IPS-18c (cell line): ENCODE measurements around the gene UTRN.

ENCODE experiments used
- H3K4me3 ChIP-seq: 2 replicates; pipeline ENCODE4 v1.7.0; 2013; ENCODE audit warnings: low read depth, mild to moderate bottlenecking, low read length, moderate library complexity; ENCODE audit not compliant: insufficient read depth
- H3K9me3 ChIP-seq: one replicate; pipeline ENCODE4 v1.6.1; 2013; ENCODE audit warnings: mild to moderate bottlenecking, low read length, moderate library complexity; ENCODE audit not compliant: control insufficient read depth, insufficient read depth

UTRN gene

GRCh38 chr6:144277605-144278227 lies 7.4 kb upstream of the UTRN start:
- H3K9me3 ChIP-seq: peaks cover 2% of the 10 kb centered on the region
- H3K4me3 ChIP-seq: no peak overlapping the region

GRCh38 chr6:144278659-144279314 lies 6.3 kb upstream of the UTRN start:
- peaks cover 2% of the 10 kb centered on the region for H3K9me3 ChIP-seq
- H3K4me3 ChIP-seq: no peak overlapping the region

- Histone ChIP-seq H3K4me3 (no peak overlapping the region), H3K9me3 (peaks cover 2% of the 10 kb centered on the region)
Measured at GRCh38 chr6:144279484-144280150, 5.5 kb upstream of the UTRN start.

GRCh38 chr6:144283646-144284477 lies 1.3 kb upstream of the UTRN start:
- peak overlapping the region; percentile 88 for H3K4me3 ChIP-seq

GRCh38 chr6:144284478-144284782 lies 705 bp upstream of the UTRN start:
- H3K4me3 ChIP-seq: peak overlapping the region; percentile 88
- H3K9me3 ChIP-seq: no peaks in the 10 kb centered on the region

More at GRCh38 chr6:144283646-144284477, 1.3 kb upstream of the UTRN start:
- H3K9me3 ChIP-seq: no peaks in the 10 kb centered on the region

GRCh38 chr6:144285548-144285797 lies 338 bp downstream of the UTRN start:
- H3K4me3 ChIP-seq: peak overlapping the region; percentile 88
- no peaks in the 10 kb centered on the region for H3K9me3 ChIP-seq

GRCh38 chr6:144285798-144286502 lies 815 bp downstream of the UTRN start:
- Histone ChIP-seq H3K4me3 (peak overlapping the region; percentile 88), H3K9me3 (no peaks in the 10 kb centered on the region)

- H3K4me3 ChIP-seq: peak overlapping the region; percentile 88
- no peaks in the 10 kb centered on the region for H3K9me3 ChIP-seq
Measured at GRCh38 chr6:144286503-144287393, 1.6 kb downstream of the UTRN start.

GRCh38 chr6:144289006-144289405 lies 3.9 kb downstream of the UTRN start:
- no peak overlapping the region for H3K4me3 ChIP-seq
- no peaks in the 10 kb centered on the region for H3K9me3 ChIP-seq

GRCh38 chr6:144292372-144292771 lies 7.2 kb downstream of the UTRN start:
- H3K9me3 ChIP-seq: no peaks in the 10 kb centered on the region
- H3K4me3 ChIP-seq: no peak overlapping the region

- Histone ChIP-seq H3K9me3 (no peaks in the 10 kb centered on the region), H3K4me3 (no peak overlapping the region)
Measured at GRCh38 chr6:144294016-144294415, 8.9 kb downstream of the UTRN start.

- Histone ChIP-seq H3K4me3 (no peak overlapping the region), H3K9me3 (no peaks in the 10 kb centered on the region)
Measured at GRCh38 chr6:144295211-144295610, 10.1 kb downstream of the UTRN start.

GRCh38 chr6:144295981-144296767 lies 11.0 kb downstream of the UTRN start:
- Histone ChIP-seq H3K9me3 (no peaks in the 10 kb centered on the region), H3K4me3 (no peak overlapping the region)

GRCh38 chr6:144296973-144297372 lies 11.8 kb downstream of the UTRN start:
- Histone ChIP-seq H3K4me3 (no peak overlapping the region), H3K9me3 (no peaks in the 10 kb centered on the region)

GRCh38 chr6:144297511-144298100 lies 12.5 kb downstream of the UTRN start:
- Histone ChIP-seq H3K9me3 (no peaks in the 10 kb centered on the region), H3K4me3 (no peak overlapping the region)

- Histone ChIP-seq H3K4me3 (no peak overlapping the region), H3K9me3 (no peaks in the 10 kb centered on the region)
Measured at GRCh38 chr6:144298194-144298593, 13.1 kb downstream of the UTRN start.
